GM23338 (cell line): ENCODE results near the gene SLC39A5. TPM values are rescaled to one million over a fixed set of nuclear protein-coding genes. Genes with fewer than 3 reads are reported as not detected.

Source experiments
- ATAC-seq: fragments of 200-7000 bp; cut with Tn5 transposase; 3 replicates; pipeline ENCODE4 v1.9.1; 2020
- DNase-seq: peaks from one replicate; pipeline ENCODE4 v3.0.0-alpha.2; 2015; ENCODE audit warnings: low spot score
- H2AFZ ChIP-seq: fragments of 200-600 bp; sonication (generic); 2 replicates; pipeline ENCODE4 v1.8.0; 2016; ENCODE audit warnings: antibody characterized with exemption, mild to moderate bottlenecking, moderate library complexity
- H3F3A ChIP-seq: fragments of 200-600 bp; sonication (generic); replicated peaks from 2 replicates; pipeline ENCODE4 v1.8.0; 2017; ENCODE audit warnings: antibody characterized with exemption, mixed run types, low read depth
- H3K27ac ChIP-seq: fragments of 200-600 bp; sonication (generic); 2 replicates; pipeline ENCODE4 v1.6.1; 2016; ENCODE audit warnings: low read depth
- H3K27me3 ChIP-seq: fragments of 200-600 bp; sonication (generic); 2 replicates; pipeline ENCODE4 v1.8.0; 2016; ENCODE audit warnings: mild to moderate bottlenecking, mixed run types, moderate library complexity; ENCODE audit not compliant: insufficient read depth
- H3K36me3 ChIP-seq: fragments of 200-600 bp; sonication (generic); 2 replicates; pipeline ENCODE4 v1.8.0; 2016; ENCODE audit warnings: mild to moderate bottlenecking; ENCODE audit not compliant: insufficient read depth
- H3K4me1 ChIP-seq: fragments of 200-600 bp; sonication (generic); 2 replicates; pipeline ENCODE4 v1.8.0; 2016; ENCODE audit warnings: mild to moderate bottlenecking, moderate library complexity; ENCODE audit not compliant: insufficient read depth
- H3K4me2 ChIP-seq: fragments of 200-600 bp; sonication (generic); 2 replicates; pipeline ENCODE4 v1.7.1; 2017; ENCODE audit warnings: mixed run types
- H3K4me3 ChIP-seq: fragments of 200-600 bp; sonication (generic); 2 replicates; pipeline ENCODE4 v1.6.1; 2016; ENCODE audit warnings: mixed run types
- H3K79me2 ChIP-seq: fragments of 200-600 bp; sonication (generic); replicated peaks from 2 replicates; pipeline ENCODE4 v1.8.0; 2017; ENCODE audit warnings: mild to moderate bottlenecking; ENCODE audit not compliant: insufficient read depth
- H3K9me2 ChIP-seq: fragments of 200-600 bp; sonication (generic); 2 replicates; pipeline ENCODE4 v1.8.0; 2017; ENCODE audit not compliant: insufficient read depth
- H4K20me1 ChIP-seq: fragments of 200-600 bp; sonication (generic); replicated peaks from 2 replicates; pipeline ENCODE4 v1.8.0; 2017; ENCODE audit warnings: mild to moderate bottlenecking; ENCODE audit not compliant: insufficient read depth
- H3K27ac Mint-ChIP-seq: 2 replicates; pipeline ENCODE4 v1.8.0; 2020; ENCODE audit warnings: inconsistent platforms, mild to moderate bottlenecking, moderate library complexity, mixed read lengths
- H3K27me3 Mint-ChIP-seq: 3 replicates; pipeline ENCODE4 v1.8.0; 2022; ENCODE audit warnings: low read depth, mild to moderate bottlenecking, moderate library complexity, mixed read lengths, inconsistent platforms; ENCODE audit not compliant: insufficient read depth, poor library complexity
- H3K36me3 Mint-ChIP-seq: 3 replicates; pipeline ENCODE4 v1.8.0; 2021; ENCODE audit warnings: low read depth, mild to moderate bottlenecking, inconsistent platforms, moderate library complexity, mixed read lengths
- H3K4me1 Mint-ChIP-seq: 3 replicates; pipeline ENCODE4 v1.8.0; 2020; ENCODE audit warnings: mild to moderate bottlenecking, inconsistent platforms, mixed read lengths
- H3K4me3 Mint-ChIP-seq: 3 replicates; pipeline ENCODE4 v1.8.0; 2021; ENCODE audit warnings: moderate library complexity, mild to moderate bottlenecking, inconsistent platforms, mixed read lengths
- H3K9me3 Mint-ChIP-seq: 3 replicates; pipeline ENCODE4 v1.8.0; 2020; ENCODE audit warnings: moderate library complexity, mild to moderate bottlenecking, inconsistent platforms, mixed read lengths
- CTCF ChIP-seq, 2 experiments: fragments of 200-600 bp in 1 of 2; sonication (generic) in 1 of 2; conservative IDR thresholded peaks; 2 replicates each; pipeline versions ENCODE4 v1.5.1 to v1.6.1; 2016 to 2017; ENCODE audit warnings: antibody characterized with exemption in 2 of 2, low read depth in 2 of 2, mild to moderate bottlenecking in 2 of 2, moderate library complexity in 1 of 2
- ZNF462 ChIP-seq: fragments of 250-450 bp; sonication (Bioruptor Pico); IDR thresholded peaks from 2 replicates; pipeline ENCODE4 v1.5.0; 2020; ENCODE audit warnings: mild to moderate bottlenecking, moderate library complexity
- polyA plus RNA-seq: library from polyadenylated mRNA; unstranded; fragments of >200 nt; fragmentation: Nextera tagmentation; extraction: Ambion mirVana; gene quantifications from 2 replicates; pipeline ENCODE4 v1.2.1, GENCODE V29; 2016
- total RNA-seq: library from RNA; depleted of rRNA; stranded (reverse); fragments of >200 nt; shearing (Covaris generic); gene quantifications from 2 replicates; pipeline ENCODE4 v1.2.3, GENCODE V29; 2014

Gene SLC39A5
- total and polyA plus RNA-seq, 2 experiments from 2014 or later: 0.29 to 0.59 TPM

GRCh38 chr12:56256326-56256960 lies 26.6 kb downstream of the SLC39A5 start:
- Mint-ChIP-seq H3K4me3 (peak overlapping the region; percentile 94), H3K4me1 (peaks cover 18% of the 10 kb centered on the region), H3K36me3 (peaks cover 51% of the 10 kb centered on the region), H3K27ac (peak overlapping the region; percentile 29; the same call in 1 of the 2 replicates), H3K9me3 (no peaks in the 10 kb centered on the region; the same call in 1 of the 3 replicates), H3K27me3 (peaks cover 15% of the 10 kb centered on the region)
- DNase-seq: peak; percentile 40
- no peak overlapping the region for H2AFZ ChIP-seq
- TF ChIP-seq CTCF (conservative IDR thresholded peaks at IDR 0.05; ENCODE audit: low read depth in 2 of 2) (peak; percentile 22 to 28; a peak in 1 of 4 replicates), ZNF462 (CRISPR knock-in tag) (no peak)
- peaks cover 13% of the 10 kb centered on the region; the same call in 1 of the 2 replicates for H3K79me2 ChIP-seq
- peaks cover 16% of the 10 kb centered on the region for H4K20me1 ChIP-seq
- H3K9me2 ChIP-seq: no peaks in the 10 kb centered on the region
- peaks cover 17% of the 10 kb centered on the region for H3K4me1 ChIP-seq
- no peak overlapping the region for H3K27ac ChIP-seq
- H3F3A ChIP-seq: peaks cover 28% of the 10 kb centered on the region
- ATAC-seq: peak; percentile 10
- H3K4me2 ChIP-seq: peak overlapping the region; percentile 99
- H3K27me3 ChIP-seq: no peaks in the 10 kb centered on the region
- H3K4me3 ChIP-seq: peak overlapping the region; percentile 95
- H3K36me3 ChIP-seq: peaks cover 47% of the 10 kb centered on the region
